Measurements from ENCODE around the gene NCAPG2. TPM values are rescaled to one million over a fixed set of nuclear protein-coding genes. Genes with fewer than 3 reads are reported as not detected.

The NCAPG2 gene
- total RNA-seq, 1 experiment from 2014 or later, result 99.4 TPM

- no peak overlapping the region for H3K23ac ChIP-seq (ENCODE audit: insufficient read length, low read depth, low read length)
- no peak overlapping the region for H3K9ac ChIP-seq (ENCODE audit: extremely low read depth, insufficient read length, low read length)
- no peak overlapping the region for H3K18ac ChIP-seq (ENCODE audit: insufficient read length, low read depth, low read length)
- no peak overlapping the region for H3K56ac ChIP-seq (ENCODE audit: insufficient read length, low read depth, low read length)
- no peak overlapping the region for H2BK20ac ChIP-seq (ENCODE audit: low read depth, low read length, poor library complexity, severe bottlenecking)
- no CpG with 5 or more reads among the region's 63 CpGs for WGBS (ENCODE audit: extremely low coverage, insufficient read length, low lambda C conversion rate)
- H3K4me3 Mint-ChIP-seq, result peak overlapping the region; percentile 47 to 82; a peak in 4 of 5 replicates
- no peak overlapping the region for H2BK12ac ChIP-seq (ENCODE audit: insufficient read length, low read depth, low read length)
- H4K20me1 ChIP-seq (ENCODE audit: control insufficient read depth, insufficient read depth, insufficient read length), result no peaks in the 10 kb centered on the region
- H3K4ac ChIP-seq (ENCODE audit: low read depth, low read length), result no peak overlapping the region
- H2BK120ac ChIP-seq (ENCODE audit: low read depth, low read length, poor library complexity, severe bottlenecking), result no peak overlapping the region
- H3K79me1 ChIP-seq (ENCODE audit: insufficient read depth, low read depth, low read length, poor library complexity, severe bottlenecking), result no peaks in the 10 kb centered on the region
- TF ChIP-seq, protein P1, sequence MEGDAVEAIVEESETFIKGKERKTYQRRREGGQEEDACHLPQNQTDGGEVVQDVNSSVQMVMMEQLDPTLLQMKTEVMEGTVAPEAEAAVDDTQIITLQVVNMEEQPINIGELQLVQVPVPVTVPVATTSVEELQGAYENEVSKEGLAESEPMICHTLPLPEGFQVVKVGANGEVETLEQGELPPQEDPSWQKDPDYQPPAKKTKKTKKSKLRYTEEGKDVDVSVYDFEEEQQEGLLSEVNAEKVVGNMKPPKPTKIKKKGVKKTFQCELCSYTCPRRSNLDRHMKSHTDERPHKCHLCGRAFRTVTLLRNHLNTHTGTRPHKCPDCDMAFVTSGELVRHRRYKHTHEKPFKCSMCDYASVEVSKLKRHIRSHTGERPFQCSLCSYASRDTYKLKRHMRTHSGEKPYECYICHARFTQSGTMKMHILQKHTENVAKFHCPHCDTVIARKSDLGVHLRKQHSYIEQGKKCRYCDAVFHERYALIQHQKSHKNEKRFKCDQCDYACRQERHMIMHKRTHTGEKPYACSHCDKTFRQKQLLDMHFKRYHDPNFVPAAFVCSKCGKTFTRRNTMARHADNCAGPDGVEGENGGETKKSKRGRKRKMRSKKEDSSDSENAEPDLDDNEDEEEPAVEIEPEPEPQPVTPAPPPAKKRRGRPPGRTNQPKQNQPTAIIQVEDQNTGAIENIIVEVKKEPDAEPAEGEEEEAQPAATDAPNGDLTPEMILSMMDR (conservative IDR thresholded peaks at IDR 0.05), result no peak
- no peak overlapping the region for H4K91ac ChIP-seq (ENCODE audit: insufficient read length, low read depth, low read length)
- H3K9me3 ChIP-seq (ENCODE audit: control insufficient read depth, low read depth, low read length), result no peaks in the 10 kb centered on the region
- no peak overlapping the region for H2BK5ac ChIP-seq (ENCODE audit: insufficient read length, low read length)
- peaks cover 37% of the 10 kb centered on the region; the same call in 1 of the 2 replicates for H3K27me3 ChIP-seq (ENCODE audit: insufficient read depth, low read length)
- H3K23me2 ChIP-seq (ENCODE audit: insufficient read length, low read depth, low read length, poor library complexity, severe bottlenecking), result peaks cover 3% of the 10 kb centered on the region
- H3K14ac ChIP-seq (ENCODE audit: insufficient read depth, low read length), result no peak overlapping the region
- no peak overlapping the region for H3K27ac Mint-ChIP-seq
- no peak overlapping the region for H3K27ac ChIP-seq (ENCODE audit: insufficient read length, low read depth, low read length)
- H3K4me1 ChIP-seq (ENCODE audit: insufficient read depth, low read length), result no peaks in the 10 kb centered on the region
- H3K4me1 Mint-ChIP-seq, result peaks cover 16 to 35% of the 10 kb centered on the region in 2 experiments
- no peak overlapping the region for H2AFZ ChIP-seq (ENCODE audit: low read length)
- peaks cover 0 to 7% (median 0%) of the 10 kb centered on the region in 3 experiments; a peak in 2 of 7 replicates for H3K36me3 Mint-ChIP-seq (ENCODE audit: insufficient read depth in 1 of 3, low read depth in 3 of 3)
- H4K5ac ChIP-seq (ENCODE audit: insufficient read length, low read depth, low read length), result no peak overlapping the region
- DNase-seq, result no peak
- H3K4me2 ChIP-seq (ENCODE audit: insufficient read depth, insufficient read length, low read length), result peak overlapping the region; percentile 12
- no peak overlapping the region for H2BK15ac ChIP-seq (ENCODE audit: low read depth, low read length)
- H4K8ac ChIP-seq (replicated peaks; ENCODE audit: insufficient read length, low read depth, low read length), result no peak overlapping the region
- H3K79me2 ChIP-seq (ENCODE audit: insufficient read depth, low read length), result no peaks in the 10 kb centered on the region
- H3K9me3 Mint-ChIP-seq, result no peaks in the 10 kb centered on the region; a peak in 1 of 5 replicates
- peaks cover 46% of the 10 kb centered on the region for H3K27me3 Mint-ChIP-seq (ENCODE audit: low read depth)
- no peak overlapping the region for H3T11ph ChIP-seq (ENCODE audit: low read length)
- H2AK5ac ChIP-seq (ENCODE audit: insufficient read length, low read length), result no peak overlapping the region
Measured at GRCh38 chr7:158586499-158587161, 118.0 kb downstream of the NCAPG2 start.
